Neural crest cell (in vitro differentiated cells): ENCODE data around the gene DOC2A. TPM values are rescaled to one million over a fixed set of nuclear protein-coding genes. Genes with fewer than 3 reads are reported as not detected.

Source experiments
- DNase-seq: peaks from one replicate; pipeline ENCODE4 v3.0.0; 2021; ENCODE audit warnings: low read depth, mixed read lengths, low spot score
- H3K27ac Mint-ChIP-seq: one replicate; pipeline ENCODE4 v1.8.0; 2021; ENCODE audit warnings: mild to moderate bottlenecking, mixed read lengths; ENCODE audit not compliant: unreplicated experiment
- H3K27me3 Mint-ChIP-seq: 2 replicates; pipeline ENCODE4 v1.8.0; 2021; ENCODE audit warnings: low read depth, mild to moderate bottlenecking, mixed read lengths
- H3K36me3 Mint-ChIP-seq: 2 replicates; pipeline ENCODE4 v1.8.0; 2021; ENCODE audit warnings: low read depth, mild to moderate bottlenecking, mixed read lengths
- H3K4me1 Mint-ChIP-seq: 2 replicates; pipeline ENCODE4 v1.8.0; 2021; ENCODE audit warnings: mixed read lengths
- H3K4me3 Mint-ChIP-seq: one replicate; pipeline ENCODE4 v1.8.0; 2021; ENCODE audit warnings: mild to moderate bottlenecking, mixed read lengths
- H3K9me3 Mint-ChIP-seq: 2 replicates; pipeline ENCODE4 v1.8.0; 2021; ENCODE audit warnings: mixed read lengths
- CTCF ChIP-seq: fragments of 200-600 bp; sonication (generic); conservative IDR thresholded peaks from 2 replicates; pipeline ENCODE4 v1.5.0; 2021; ENCODE audit warnings: antibody characterized with exemption, mild to moderate bottlenecking
- total RNA-seq: library from RNA; stranded (reverse); gene quantifications from 2 replicates; pipeline ENCODE4 v1.2.1, GENCODE V29; 2021

Gene DOC2A
- total RNA-seq, 1 donor from 2014 or later = 5.7 TPM

DNA sequence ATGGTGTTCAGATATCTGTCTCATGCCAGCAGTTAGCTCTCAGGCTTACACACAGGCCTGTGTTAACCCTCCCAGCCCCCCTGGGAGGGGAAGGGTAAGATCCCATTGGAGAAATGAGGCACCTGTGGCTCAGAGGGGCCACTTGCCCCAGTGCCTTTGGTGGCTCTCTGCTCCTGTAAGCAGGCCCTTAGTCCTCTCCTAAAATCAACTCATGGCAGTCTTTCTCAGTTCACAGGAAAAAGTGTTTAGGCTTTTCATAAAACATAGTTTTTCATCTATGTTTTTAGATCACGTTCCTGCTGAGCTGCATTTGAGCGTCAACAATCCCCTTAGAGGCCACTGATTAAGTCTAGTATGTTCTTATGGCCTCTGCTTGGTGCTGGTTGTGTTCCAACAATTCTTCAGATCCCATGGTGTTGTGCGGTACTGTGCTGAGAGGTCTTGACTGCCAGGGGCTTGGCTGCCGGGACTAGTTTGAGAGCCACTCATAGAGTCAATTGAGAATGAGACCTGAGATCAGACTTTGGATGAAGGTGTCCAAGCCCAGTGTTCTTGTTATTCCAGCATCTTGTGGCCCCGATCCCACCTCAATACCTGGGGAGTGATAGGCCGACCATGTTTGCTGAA, 26.6 kb downstream of the DOC2A start:
- DNase-seq = no peak
- Mint-ChIP-seq H3K27me3 (no peaks in the 10 kb centered on the region), H3K9me3 (no peaks in the 10 kb centered on the region), H3K4me3 (no peak overlapping the region), H3K27ac (no peak overlapping the region), H3K36me3 (peaks cover 13% of the 10 kb centered on the region), H3K4me1 (peaks cover 13% of the 10 kb centered on the region)
- TF ChIP-seq CTCF = no peak

DNA sequence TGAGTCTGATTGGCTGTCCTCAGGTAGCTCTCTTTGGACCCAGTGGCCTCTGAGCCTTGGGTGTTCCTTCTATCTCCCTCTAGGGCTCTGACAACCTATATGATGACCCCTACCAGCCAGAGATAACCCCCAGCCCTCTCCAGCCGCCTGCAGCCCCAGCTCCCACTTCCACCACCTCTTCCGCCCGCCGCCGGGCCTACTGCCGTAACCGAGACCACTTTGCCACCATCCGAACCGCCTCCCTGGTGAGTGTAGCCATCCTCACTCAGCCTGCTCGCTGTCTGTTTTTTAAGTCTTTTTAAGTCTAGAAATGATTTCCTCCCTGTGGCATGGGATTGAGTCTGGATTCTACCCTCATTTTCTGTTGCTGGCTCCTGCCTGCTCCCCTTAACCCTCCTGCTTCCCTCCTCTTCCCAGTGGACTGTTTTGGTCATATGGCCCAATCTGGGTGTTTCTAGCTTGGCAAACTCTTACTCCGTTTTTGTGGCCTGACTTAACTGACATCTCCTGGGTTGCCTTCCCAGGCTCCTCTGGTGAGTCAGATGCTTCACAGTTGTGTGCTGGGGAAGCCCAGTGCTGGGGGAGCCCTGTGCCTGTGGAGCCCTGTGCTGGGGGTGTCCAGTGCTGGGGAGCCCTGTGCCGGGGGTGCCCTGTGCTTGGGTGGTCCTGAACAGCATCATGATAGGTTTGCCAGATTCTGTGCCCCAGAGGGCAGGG, 27.2 kb downstream of the DOC2A start:
- DNase-seq = no peak
- Mint-ChIP-seq H3K9me3 (no peaks in the 10 kb centered on the region), H3K4me3 (no peak overlapping the region), H3K36me3 (peaks cover 16% of the 10 kb centered on the region), H3K4me1 (peaks cover 8% of the 10 kb centered on the region), H3K27me3 (no peaks in the 10 kb centered on the region), H3K27ac (no peak overlapping the region)
- TF ChIP-seq CTCF = no peak

GRCh38 chr16:29982560-29983419, 28.0 kb downstream of the DOC2A start:
- no peak for DNase-seq
- no peak overlapping the region for H3K4me3 Mint-ChIP-seq
- H3K4me1 Mint-ChIP-seq = peaks cover under 1% of the 10 kb centered on the region
- no peaks in the 10 kb centered on the region for H3K9me3 Mint-ChIP-seq
- H3K27ac Mint-ChIP-seq = no peak overlapping the region
- H3K36me3 Mint-ChIP-seq = peaks cover 16% of the 10 kb centered on the region
- no peak for TF ChIP-seq CTCF
- H3K27me3 Mint-ChIP-seq = no peaks in the 10 kb centered on the region

- no peak for DNase-seq
- peaks cover 31% of the 10 kb centered on the region for H3K4me1 Mint-ChIP-seq
- no peaks in the 10 kb centered on the region for H3K9me3 Mint-ChIP-seq
- H3K27me3 Mint-ChIP-seq = no peaks in the 10 kb centered on the region
- TF ChIP-seq CTCF = no peak
- peaks cover 9% of the 10 kb centered on the region for H3K36me3 Mint-ChIP-seq
- H3K27ac Mint-ChIP-seq = no peak overlapping the region
- peak overlapping the region; percentile 31 for H3K4me3 Mint-ChIP-seq
These were observed 32.1 kb downstream of the DOC2A start for GRCh38 chr16:29978564-29979270.

- H3K9me3 Mint-ChIP-seq = peaks cover 4% of the 10 kb centered on the region
- H3K4me3 Mint-ChIP-seq = peak overlapping the region; percentile 70
- H3K36me3 Mint-ChIP-seq = peaks cover 13% of the 10 kb centered on the region
- no peak for DNase-seq
- H3K27ac Mint-ChIP-seq = no peak overlapping the region
- H3K4me1 Mint-ChIP-seq = peaks cover 38% of the 10 kb centered on the region
- no peaks in the 10 kb centered on the region for H3K27me3 Mint-ChIP-seq
- no peak for TF ChIP-seq CTCF
These were observed 32.7 kb downstream of the DOC2A start for GRCh38 chr16:29978081-29978480.
